GM12878 (cell line): ENCODE results near the gene SYNJ2. TPM values are rescaled to one million over a fixed set of nuclear protein-coding genes. Genes with fewer than 3 reads are reported as not detected.

ENCODE experiments used
- ATAC-seq: fragments of 200-7000 bp; cut with Tn5 transposase; 3 replicates; pipeline ENCODE4 v1.9.1; 2020; ENCODE audit warnings: mild to moderate bottlenecking, moderate library complexity
- BruUV-seq: library from RNA; stranded (reverse); fragments of 400-500 nt; replicated peaks from 2 replicates; lab custom pipeline; 2021; lab: Mats Ljungman, UMichigan
- CTCF ChIA-PET: fragments of 300-600 bp; sonication (Branson Sonifier 250); formaldehyde crosslinking; extraction: SDS; loops from one replicate; lab custom pipeline; 2021; ENCODE audit warnings: inconsistent platforms; lab: Yijun Ruan, JAX
- POLR2A ChIA-PET: fragments of 350-600 bp; formaldehyde crosslinking; extraction: SDS; loops from one replicate; lab custom pipeline; 2021; ENCODE audit warnings: inconsistent platforms; lab: Charles Lee
- RAD21 ChIA-PET: fragments of 300-600 bp; sonication (Branson Sonifier 250); formaldehyde crosslinking; loops from one replicate; lab custom pipeline; 2023; ENCODE audit warnings: antibody characterized with exemption; ENCODE audit not compliant: unreplicated experiment; lab: Charles Lee
- SMC1A ChIA-PET: fragments of 300-600 bp; sonication (Branson Sonifier 250); formaldehyde crosslinking; loops from one replicate; lab custom pipeline; 2023; ENCODE audit not compliant: unreplicated experiment, uncharacterized antibody; lab: Charles Lee
- DNase-seq: peaks from one replicate; pipeline ENCODE4 v3.0.0-alpha.2; 2011; ENCODE audit warnings: low read depth, low spot score
- FAIRE-seq: peaks from 3 replicates; lab custom pipeline; 2011; peaks lifted over from hg19 to GRCh38; lab: Jason Lieb, UNC
- H2AFZ ChIP-seq: 2 replicates; pipeline ENCODE4 v1.6.0; 2011; ENCODE audit warnings: low read depth, low read length, control low read depth; ENCODE audit not compliant: control insufficient read depth
- H3K27ac ChIP-seq: 2 replicates; pipeline ENCODE4 v1.5.1; 2011; ENCODE audit warnings: control low read depth; ENCODE audit not compliant: control insufficient read depth, insufficient read depth
- H3K27me3 ChIP-seq, 2 experiments: replicated peaks in 1 of 2; 2 replicates each; pipeline versions ENCODE4 v1.6.0 to v1.6.1; 2011; ENCODE audit warnings: low read length in 1 of 2; ENCODE audit not compliant: control insufficient read depth in 2 of 2, insufficient read depth in 2 of 2
- H3K36me3 ChIP-seq, 2 experiments: 2 replicates each; pipeline ENCODE4 v1.5.1; 2011; ENCODE audit warnings: low read length in 1 of 2; ENCODE audit not compliant: control insufficient read depth in 2 of 2, insufficient read depth in 2 of 2
- H3K4me1 ChIP-seq: 2 replicates; pipeline ENCODE4 v1.6.1; 2011; ENCODE audit warnings: mild to moderate bottlenecking, low read length, moderate library complexity, mixed read lengths; ENCODE audit not compliant: control insufficient read depth, insufficient read depth
- H3K4me2 ChIP-seq: 2 replicates; pipeline ENCODE4 v1.6.0; 2011; ENCODE audit warnings: control low read depth; ENCODE audit not compliant: control insufficient read depth, insufficient read depth
- H3K4me3 ChIP-seq: fragments of 200-600 bp; sonication (generic); 2 replicates; pipeline ENCODE4 v1.5.1; 2016
- H3K79me2 ChIP-seq: 2 replicates; pipeline ENCODE4 v1.6.0; 2011; ENCODE audit warnings: low read length; ENCODE audit not compliant: control insufficient read depth, insufficient read depth
- H3K9ac ChIP-seq: 2 replicates; pipeline ENCODE4 v1.8.0; 2011; ENCODE audit warnings: low read length, control low read depth, mixed read lengths; ENCODE audit not compliant: control insufficient read depth, insufficient read depth
- H3K9me3 ChIP-seq: replicated peaks from 3 replicates; pipeline ENCODE4 v1.5.1; 2011; ENCODE audit warnings: mild to moderate bottlenecking, low read length; ENCODE audit not compliant: control insufficient read depth, insufficient read depth
- H4K20me1 ChIP-seq: 2 replicates; pipeline ENCODE4 v1.6.0; 2011; ENCODE audit not compliant: control insufficient read depth, insufficient read depth
- ASH2L ChIP-seq: fragments of 300-600, 200-600 bp; sonication (generic); IDR thresholded peaks from 2 replicates; pipeline ENCODE4 v1.6.1; 2017; ENCODE audit warnings: low read depth, mild to moderate bottlenecking, borderline replicate concordance
- ATF2 ChIP-seq: IDR thresholded peaks from 2 replicates; pipeline ENCODE4 v1.6.1; 2012; ENCODE audit warnings: low read length, inconsistent platforms
- BHLHE40 ChIP-seq, 2 experiments: fragments of 450-650 bp in 1 of 2; IDR thresholded peaks; 2 replicates each; pipeline ENCODE4 v1.6.1; 2011 to 2017; ENCODE audit warnings: low read depth in 2 of 2, borderline replicate concordance in 1 of 2, improper control_type of control experiment in 1 of 2, low read length in 1 of 2, mild to moderate bottlenecking in 1 of 2
- EP300 ChIP-seq, 2 experiments: fragments of 150-350 bp in 1 of 2; IDR thresholded peaks; 2 replicates each; pipeline ENCODE4 v1.6.1; 2011 to 2012; ENCODE audit warnings: low read depth in 2 of 2, low read length in 2 of 2, borderline replicate concordance in 1 of 2, improper control_type of control experiment in 1 of 2, inconsistent platforms in 1 of 2; ENCODE audit not compliant: control insufficient read depth in 1 of 2
- JUND ChIP-seq: IDR thresholded peaks from 2 replicates; pipeline ENCODE4 v1.6.1; 2012; ENCODE audit warnings: low read depth, mild to moderate bottlenecking, low read length, improper control_type of control experiment, moderate library complexity
- KLF5 ChIP-seq: fragments of 450-650 bp; IDR thresholded peaks from 2 replicates; pipeline ENCODE4 v1.6.1; 2014; ENCODE audit warnings: mild to moderate bottlenecking; ENCODE audit not compliant: partially characterized antibody
- MTA2 ChIP-seq: fragments of 450-650 bp; IDR thresholded peaks from 2 replicates; pipeline ENCODE4 v1.6.1; 2016; ENCODE audit warnings: low read depth, mild to moderate bottlenecking, moderate library complexity
- MXI1 ChIP-seq: fragments of 150-350 bp; IDR thresholded peaks from 2 replicates; pipeline ENCODE4 v1.6.1; 2011; ENCODE audit warnings: low read depth, mild to moderate bottlenecking, inconsistent platforms, low read length, improper control_type of control experiment
- MYB ChIP-seq: fragments of 150-350 bp; IDR thresholded peaks from 2 replicates; pipeline ENCODE4 v1.6.1; 2014; ENCODE audit warnings: mild to moderate bottlenecking, low read depth, low read length, borderline replicate concordance
- NR2C1 ChIP-seq: fragments of 450-650 bp; IDR thresholded peaks from 2 replicates; pipeline ENCODE4 v1.6.1; 2017; ENCODE audit warnings: antibody characterized with exemption, mild to moderate bottlenecking, moderate library complexity
- POU2F2 ChIP-seq: IDR thresholded peaks from 3 replicates; pipeline ENCODE4 v1.6.1; 2011; ENCODE audit warnings: low read depth, mild to moderate bottlenecking, low read length, borderline replicate concordance
- SMAD5 ChIP-seq: IDR thresholded peaks from 2 replicates; pipeline ENCODE4 v1.6.1; 2016; ENCODE audit warnings: antibody characterized with exemption, low read depth
- SMARCA5 ChIP-seq: fragments of 450-650 bp; IDR thresholded peaks from 2 replicates; pipeline ENCODE4 v1.6.1; 2017; ENCODE audit warnings: mild to moderate bottlenecking
- TARDBP ChIP-seq: IDR thresholded peaks from 2 replicates; pipeline ENCODE4 v1.6.1; 2016; ENCODE audit warnings: borderline replicate concordance
- ZBED1 ChIP-seq: IDR thresholded peaks from 2 replicates; pipeline ENCODE4 v1.6.1; 2016; ENCODE audit warnings: borderline replicate concordance
- WGBS: methylation state at CpG from one replicate; pipeline ENCODE4 v1.1.6; 2016; ENCODE audit warnings: low lambda C conversion rate; ENCODE audit not compliant: insufficient replicate concordance, insufficient coverage; ENCODE audit errors: missing lambda C conversion rate; 5-methylcytosine and 5-hydroxymethylcytosine counted together
- in situ Hi-C: fragments of 300-500 bp; cut with MboI; formaldehyde crosslinking; loops from 9 replicates; pipeline ENCODE4 v1.14.3; 2018; ENCODE audit warnings: mixed read lengths
- intact Hi-C: fragments of 100-400 bp; cut with micrococcal nuclease; formaldehyde crosslinking; loops from one replicate; pipeline ENCODE4 v1.14.2; 2022; ENCODE audit not compliant: unreplicated experiment
- polyA plus RNA-seq, 11 experiments: library from polyadenylated mRNA; depleted of rRNA in 4 of 11; unstranded in 6 of 11; stranded (reverse) in 5 of 11; fragments of >200 nt; fragmentation: Nextera tagmentation in 4 of 11; fragmentation: Illumina TruSeq in 1 of 11; extraction: Ambion mirVana in 4 of 11; extraction: Trizol in 1 of 11; gene quantifications; 1 replicate in 1 of 11; 2 replicates in 10 of 11; pipeline versions ENCODE4 v1.2.1 to v1.2.3, GENCODE V29; 2011 to 2016; ENCODE audit warnings: inconsistent platforms in 2 of 11, missing spikeins in 2 of 11, low read depth in 1 of 11
- total RNA-seq, 4 experiments: library from RNA; depleted of rRNA in 3 of 4; stranded (reverse); fragments of >200 nt in 3 of 4; fragmentation: Illumina TruSeq in 1 of 4; extraction: Trizol in 1 of 4; gene quantifications; 2 replicates each; pipeline versions ENCODE4 v1.2.1 to v1.2.3, GENCODE V29; 2013 to 2021

SYNJ2 gene
- total and polyA plus RNA-seq, 10 of the 15 experiments (the other 5 are each of a cell fraction or from before 2014, with no cell fraction given), result 0.11 to 1.8 (median 0.57) TPM

- H2AFZ ChIP-seq, result no peak overlapping the region
- H3K27me3 ChIP-seq, result no peaks in the 10 kb centered on the region
- ChIA-PET POLR2A (no interaction called here), CTCF (no interaction called here), RAD21 (no interaction called here), SMC1A (no interaction called here)
- no peaks in the 10 kb centered on the region for H4K20me1 ChIP-seq
- intact Hi-C loops (no loop called here), in situ Hi-C loops (no loop called here)
- no peak overlapping the region for H3K4me3 ChIP-seq
- DNase-seq, result no peak
- 83% methylated on average over 11 of the region's 14 CpGs for WGBS
- ATAC-seq, result no peak
- H3K36me3 ChIP-seq, result no peaks in the 10 kb centered on the region
- BruUV-seq, result no TSS peak
- no peak overlapping the region for H3K4me2 ChIP-seq
- no peak overlapping the region for H3K27ac ChIP-seq
- no peak overlapping the region for H3K9ac ChIP-seq
- H3K9me3 ChIP-seq, result no peaks in the 10 kb centered on the region
- peaks cover under 1% of the 10 kb centered on the region; the same call in 1 of the 2 replicates for H3K79me2 ChIP-seq
- peaks cover 14% of the 10 kb centered on the region for H3K4me1 ChIP-seq
- no peak for FAIRE-seq
- no peak for TF ChIP-seq NR2C1
- no peak for TF ChIP-seq KLF5
- TF ChIP-seq BHLHE40 (IDR thresholded peaks at IDR 0.05; ENCODE audit: borderline replicate concordance in 1 of 2, low read depth in 2 of 2, low read length in 1 of 2), result no peak
- no peak for TF ChIP-seq SMARCA5
- no peak for TF ChIP-seq MXI1
- no peak for TF ChIP-seq POU2F2
- TF ChIP-seq MYB, result no peak
- no peak for TF ChIP-seq ATF2
- no peak for TF ChIP-seq JUND
- TF ChIP-seq MTA2, result no peak
- no peak for TF ChIP-seq ZBED1
- no peak for TF ChIP-seq SMAD5
- no peak for TF ChIP-seq TARDBP
- TF ChIP-seq ASH2L, result no peak
- no peak for TF ChIP-seq EP300 (IDR thresholded peaks at IDR 0.05; ENCODE audit: borderline replicate concordance in 1 of 2, control insufficient read depth in 1 of 2, low read depth in 2 of 2, low read length in 2 of 2)
These were observed 23.0 kb downstream of the SYNJ2 start for GRCh38 chr6:158004701-158005095.
